HG03025 (cell line): ENCODE data around the gene L3MBTL2.

Experiments used
- ATAC-seq: cut with Tn5 transposase; IDR thresholded peaks from one replicate; pipeline ENCODE4 v1.9.1; 2021; ENCODE audit warnings: mild to moderate bottlenecking, moderate library complexity; ENCODE audit not compliant: unreplicated experiment, low FRiP score

L3MBTL2 gene

GRCh38 chr22:41262250-41262765 lies 57.2 kb downstream of the L3MBTL2 start:
- ATAC-seq, result no peak

- no peak for ATAC-seq
Measured at GRCh38 chr22:41263704-41264103, 58.6 kb downstream of the L3MBTL2 start.

GRCh38 chr22:41264408-41264941 lies 59.4 kb downstream of the L3MBTL2 start:
- ATAC-seq, result no peak

GRCh38 chr22:41267958-41268357 lies 62.8 kb downstream of the L3MBTL2 start:
- ATAC-seq, result no peak

GRCh38 chr22:41271787-41272186 lies 66.7 kb downstream of the L3MBTL2 start:
- no peak for ATAC-seq

- no peak for ATAC-seq
Measured at GRCh38 chr22:41273128-41273527, 68.0 kb downstream of the L3MBTL2 start.

GRCh38 chr22:41274856-41275255 lies 69.7 kb downstream of the L3MBTL2 start:
- ATAC-seq, result no peak

- ATAC-seq, result no peak
Measured at GRCh38 chr22:41280065-41280464, 75.0 kb downstream of the L3MBTL2 start.

GRCh38 chr22:41280854-41281253 lies 75.7 kb downstream of the L3MBTL2 start:
- ATAC-seq, result no peak
